Activated CD8-positive, alpha-beta T cell treated with anti-CD3 and anti-CD28 coated beads for 36 hours (primary cell): ENCODE data around the gene ZMYM4. TPM values are rescaled to one million over a fixed set of nuclear protein-coding genes. Genes with fewer than 3 reads are reported as not detected.

Source experiments
- ATAC-seq: fragments of 200-7000 bp; cut with Tn5 transposase; one replicate; pipeline ENCODE4 v1.10.0; 2021; ENCODE audit warnings: mild to moderate bottlenecking, moderate library complexity
- CTCF ChIA-PET: fragments of 350-600 bp; sonication (Branson Sonifier 250); formaldehyde crosslinking; loops from one replicate; lab custom pipeline; 2021; ENCODE audit warnings: antibody characterized with exemption; lab: Charles Lee
- POLR2A ChIA-PET: fragments of 350-600 bp; sonication (Branson Sonifier 250); formaldehyde crosslinking; loops from one replicate; lab custom pipeline; 2021; ENCODE audit warnings: antibody characterized with exemption; lab: Charles Lee
- DNase-seq: peaks from one replicate; pipeline ENCODE4 v3.0.0-alpha.2; 2020
- H3K27ac Mint-ChIP-seq: one replicate; pipeline ENCODE4 v1.8.0; 2021; ENCODE audit warnings: mild to moderate bottlenecking, mixed read lengths
- H3K27me3 Mint-ChIP-seq: one replicate; pipeline ENCODE4 v1.8.0; 2021; ENCODE audit warnings: mixed read lengths
- H3K36me3 Mint-ChIP-seq: one replicate; pipeline ENCODE4 v1.8.0; 2021; ENCODE audit warnings: low read depth, mixed read lengths
- H3K4me1 Mint-ChIP-seq: one replicate; pipeline ENCODE4 v1.8.0; 2021; ENCODE audit warnings: low read depth, mixed read lengths
- H3K4me3 Mint-ChIP-seq: one replicate; pipeline ENCODE4 v1.8.0; 2021; ENCODE audit warnings: mild to moderate bottlenecking, moderate library complexity, mixed read lengths
- H3K9me3 Mint-ChIP-seq: one replicate; pipeline ENCODE4 v1.8.0; 2021; ENCODE audit warnings: mixed read lengths
- intact Hi-C: fragments of 100-400 bp; cut with micrococcal nuclease; formaldehyde crosslinking; loops from one replicate; pipeline ENCODE4 v1.10.0; 2022
- total RNA-seq, 2 experiments: library from RNA; stranded (reverse); gene quantifications; one replicate each; pipeline ENCODE4 v1.2.3, GENCODE V29; 2021
- TF ChIP-seq, protein P1 (sequence below): fragments of 200-600 bp; IDR thresholded peaks from one replicate; pipeline ENCODE4 v1.8.0; 2022; ENCODE audit warnings: antibody characterized with exemption, mild to moderate bottlenecking

Gene ZMYM4
- total RNA-seq, 2 experiments from 2014 or later: 26.0 to 31.6 TPM

- intact Hi-C loops: loop anchor here (5.0 kb wide), 1 partner anchor 110 kb away; no protein-coding TSS in a partner anchor
Observed at GRCh38 chr1:35452106-35452774, 183.7 kb downstream of the ZMYM4 start.

GRCh38 chr1:35453031-35453430 lies 184.5 kb downstream of the ZMYM4 start:
- Mint-ChIP-seq H3K27me3 (no peaks in the 10 kb centered on the region), H3K27ac (no peak overlapping the region), H3K4me1 (peaks cover 32% of the 10 kb centered on the region), H3K36me3 (peaks cover 17% of the 10 kb centered on the region), H3K4me3 (no peak overlapping the region), H3K9me3 (no peaks in the 10 kb centered on the region)
- ChIA-PET CTCF (interaction anchor here (0.7 to 7.5 kb wide), 18 partner anchors 10 to 317 kb away, joined by 3 to 140 read pairs (median 18); partner anchors contain the start of gene CLSPN), POLR2A (interaction anchor here (1.4 to 1.8 kb wide), 2 partner anchors 10 to 104 kb away, joined by 5 to 6 read pairs; partner anchors contain the start of genes KIAA0319L and NCDN)
- TF ChIP-seq, protein P1, sequence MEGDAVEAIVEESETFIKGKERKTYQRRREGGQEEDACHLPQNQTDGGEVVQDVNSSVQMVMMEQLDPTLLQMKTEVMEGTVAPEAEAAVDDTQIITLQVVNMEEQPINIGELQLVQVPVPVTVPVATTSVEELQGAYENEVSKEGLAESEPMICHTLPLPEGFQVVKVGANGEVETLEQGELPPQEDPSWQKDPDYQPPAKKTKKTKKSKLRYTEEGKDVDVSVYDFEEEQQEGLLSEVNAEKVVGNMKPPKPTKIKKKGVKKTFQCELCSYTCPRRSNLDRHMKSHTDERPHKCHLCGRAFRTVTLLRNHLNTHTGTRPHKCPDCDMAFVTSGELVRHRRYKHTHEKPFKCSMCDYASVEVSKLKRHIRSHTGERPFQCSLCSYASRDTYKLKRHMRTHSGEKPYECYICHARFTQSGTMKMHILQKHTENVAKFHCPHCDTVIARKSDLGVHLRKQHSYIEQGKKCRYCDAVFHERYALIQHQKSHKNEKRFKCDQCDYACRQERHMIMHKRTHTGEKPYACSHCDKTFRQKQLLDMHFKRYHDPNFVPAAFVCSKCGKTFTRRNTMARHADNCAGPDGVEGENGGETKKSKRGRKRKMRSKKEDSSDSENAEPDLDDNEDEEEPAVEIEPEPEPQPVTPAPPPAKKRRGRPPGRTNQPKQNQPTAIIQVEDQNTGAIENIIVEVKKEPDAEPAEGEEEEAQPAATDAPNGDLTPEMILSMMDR: no peak
- ATAC-seq (no peak), DNase-seq (no peak)
- intact Hi-C loops: loop anchor here (5.0 kb wide), 1 partner anchor 109 kb away; no protein-coding TSS in a partner anchor

More at GRCh38 chr1:35452106-35452774, 183.7 kb downstream of the ZMYM4 start:
- Mint-ChIP-seq H3K27me3 (no peaks in the 10 kb centered on the region), H3K27ac (peak overlapping the region; percentile 27), H3K9me3 (no peaks in the 10 kb centered on the region), H3K36me3 (peaks cover 20% of the 10 kb centered on the region), H3K4me1 (peaks cover 32% of the 10 kb centered on the region), H3K4me3 (no peak overlapping the region)
- CTCF ChIA-PET: interaction anchor here (0.8 to 7.5 kb wide), 33 partner anchors 8 to 480 kb away, joined by 3 to 140 read pairs (median 10); partner anchors contain the start of genes CLSPN and TFAP2E
- DNase-seq (no peak), ATAC-seq (no peak)
- TF ChIP-seq, protein P1: no peak
- POLR2A ChIA-PET: interaction anchor here (1.4 to 1.8 kb wide), 2 partner anchors 9 to 105 kb away, joined by 5 to 6 read pairs; partner anchors contain the start of genes KIAA0319L and NCDN

DNA sequence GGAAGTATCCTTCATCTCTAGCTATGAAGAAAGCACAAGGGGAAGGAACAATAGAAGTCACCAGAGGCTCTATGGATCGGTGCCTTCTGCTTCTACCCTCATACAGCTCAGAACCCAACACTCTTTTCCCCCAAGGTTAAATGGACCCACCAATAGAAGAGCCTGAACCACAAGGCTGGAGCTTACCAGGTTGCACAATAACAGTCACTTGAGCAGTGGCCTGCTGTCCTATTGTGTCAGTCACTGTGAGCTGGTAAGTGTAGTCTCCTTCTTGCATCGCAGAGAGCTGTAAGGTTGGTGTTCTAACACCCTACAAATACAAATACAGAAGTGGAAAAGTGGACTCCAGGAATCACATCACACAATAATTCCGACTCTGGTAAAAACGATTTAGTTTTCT lies 185.7 kb downstream of the ZMYM4 start:
- peaks cover 32% of the 10 kb centered on the region for H3K4me1 Mint-ChIP-seq
- TF ChIP-seq, protein P1: no peak
- no peak for DNase-seq
- intact Hi-C loops: loop anchor here (5.0 kb wide), 1 partner anchor 108 kb away; no protein-coding TSS in a partner anchor
- no peak overlapping the region for H3K4me3 Mint-ChIP-seq
- H3K27ac Mint-ChIP-seq: peak overlapping the region; percentile 57
- peak; percentile 6 for ATAC-seq
- H3K27me3 Mint-ChIP-seq: no peaks in the 10 kb centered on the region
- CTCF ChIA-PET: interaction anchor here (0.9 to 7.5 kb wide), 9 partner anchors 11 to 114 kb away, joined by 3 to 140 read pairs (median 14); no protein-coding TSS in a partner anchor
- no peaks in the 10 kb centered on the region for H3K9me3 Mint-ChIP-seq
- peaks cover 15% of the 10 kb centered on the region for H3K36me3 Mint-ChIP-seq
- POLR2A ChIA-PET: interaction anchor here (0.6 to 1.1 kb wide), 3 partner anchors 14 to 108 kb away, joined by 3 to 5 read pairs (median 4); no protein-coding TSS in a partner anchor

GRCh38 chr1:35454616-35455015 lies 186.1 kb downstream of the ZMYM4 start:
- H3K4me1 Mint-ChIP-seq: peaks cover 32% of the 10 kb centered on the region
- ATAC-seq: peak; percentile 70
- POLR2A ChIA-PET: interaction anchor here (0.6 to 1.1 kb wide), 3 partner anchors 15 to 108 kb away, joined by 3 to 5 read pairs (median 4); no protein-coding TSS in a partner anchor

More at GRCh38 chr1:35454616-35455015, 186.1 kb downstream of the ZMYM4 start:
- CTCF ChIA-PET: interaction anchor here (0.9 to 7.5 kb wide), 9 partner anchors 11 to 113 kb away, joined by 3 to 105 read pairs (median 6); no protein-coding TSS in a partner anchor
- no peaks in the 10 kb centered on the region for H3K27me3 Mint-ChIP-seq
- no peaks in the 10 kb centered on the region for H3K9me3 Mint-ChIP-seq
- peak overlapping the region; percentile 57 for H3K27ac Mint-ChIP-seq
- H3K36me3 Mint-ChIP-seq: peaks cover 12% of the 10 kb centered on the region
- H3K4me3 Mint-ChIP-seq: no peak overlapping the region
- no peak for DNase-seq
- intact Hi-C loops: loop anchor here (5.0 kb wide), 1 partner anchor 108 kb away; no protein-coding TSS in a partner anchor
- TF ChIP-seq, protein P1: no peak
